ENCODE results near the gene NME9.

The NME9 gene

DNA sequence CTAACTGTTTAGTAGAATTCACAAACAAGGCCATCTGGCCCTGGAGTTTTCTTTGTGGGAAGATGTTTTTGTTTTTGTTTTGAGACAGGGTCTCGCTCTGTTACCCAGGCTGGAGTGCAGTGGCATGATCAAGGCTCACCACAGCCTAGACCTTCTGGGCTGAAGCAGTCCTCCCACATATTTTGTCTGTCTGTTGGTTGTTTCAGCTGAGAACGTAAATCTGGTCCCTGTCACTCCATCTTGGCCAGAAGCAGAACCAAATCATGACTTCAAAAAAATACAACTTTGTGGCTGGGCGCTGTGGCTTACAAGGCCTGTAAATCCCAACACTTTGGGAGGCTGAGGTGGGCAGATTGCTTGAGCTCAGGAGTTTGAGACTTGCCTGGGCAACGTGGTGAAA is 45.8 kb upstream of the NME9 start:
- Histone ChIP-seq H3K4me3 (replicated peaks; ENCODE audit: low read depth, low read length) (no peak overlapping the region), H3K27me3 (replicated peaks; ENCODE audit: control insufficient read depth, insufficient read depth, low read length) (no peaks in the 10 kb centered on the region; the same call in 1 of the 2 replicates), H3K36me3 (ENCODE audit: control insufficient read depth, insufficient read depth, low read length) (no peaks in the 10 kb centered on the region)
- DNase-seq (ENCODE audit: extremely low read depth, insufficient read length): no peak
- TF ChIP-seq CTCF (IDR thresholded peaks at IDR 0.05; ENCODE audit: insufficient read depth, low read length, poor library complexity, severe bottlenecking): no peak

- TF ChIP-seq CTCF (IDR thresholded peaks at IDR 0.05; ENCODE audit: insufficient read depth, low read length, poor library complexity, severe bottlenecking): no peak
- no peak for DNase-seq (ENCODE audit: extremely low read depth, insufficient read length)
- H3K27me3 ChIP-seq (replicated peaks; ENCODE audit: control insufficient read depth, insufficient read depth, low read length): no peaks in the 10 kb centered on the region; the same call in 1 of the 2 replicates
- H3K36me3 ChIP-seq (ENCODE audit: control insufficient read depth, insufficient read depth, low read length): no peaks in the 10 kb centered on the region
- H3K4me3 ChIP-seq (replicated peaks; ENCODE audit: low read depth, low read length): no peak overlapping the region
Measured at GRCh38 chr3:138374573-138375134, 45.0 kb upstream of the NME9 start.

DNA sequence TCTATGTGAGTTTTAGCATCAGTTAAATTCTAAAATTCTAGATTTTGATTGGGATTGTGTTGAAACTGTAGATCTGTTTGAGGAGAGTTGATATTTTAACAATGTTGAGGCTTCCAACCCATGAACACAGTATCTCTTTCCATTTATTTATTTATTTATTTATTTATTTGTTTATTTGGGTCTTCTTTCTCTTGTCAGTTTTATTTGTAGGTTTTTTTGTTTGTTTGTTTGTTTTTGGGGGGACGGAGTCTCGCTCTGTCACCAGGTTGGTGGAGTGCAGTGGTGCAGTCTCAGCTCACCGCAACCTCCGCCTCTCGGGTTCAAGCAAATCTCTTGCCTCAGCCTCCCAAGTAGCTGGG is 44.1 kb upstream of the NME9 start:
- TF ChIP-seq CTCF (IDR thresholded peaks at IDR 0.05; ENCODE audit: insufficient read depth, low read length, poor library complexity, severe bottlenecking): no peak
- H3K36me3 ChIP-seq (ENCODE audit: control insufficient read depth, insufficient read depth, low read length): no peaks in the 10 kb centered on the region
- H3K4me3 ChIP-seq (replicated peaks; ENCODE audit: low read depth, low read length): no peak overlapping the region
- no peak for DNase-seq (ENCODE audit: extremely low read depth, insufficient read length)
- peaks cover 4% of the 10 kb centered on the region; the same call in 1 of the 2 replicates for H3K27me3 ChIP-seq (replicated peaks; ENCODE audit: control insufficient read depth, insufficient read depth, low read length)

DNA sequence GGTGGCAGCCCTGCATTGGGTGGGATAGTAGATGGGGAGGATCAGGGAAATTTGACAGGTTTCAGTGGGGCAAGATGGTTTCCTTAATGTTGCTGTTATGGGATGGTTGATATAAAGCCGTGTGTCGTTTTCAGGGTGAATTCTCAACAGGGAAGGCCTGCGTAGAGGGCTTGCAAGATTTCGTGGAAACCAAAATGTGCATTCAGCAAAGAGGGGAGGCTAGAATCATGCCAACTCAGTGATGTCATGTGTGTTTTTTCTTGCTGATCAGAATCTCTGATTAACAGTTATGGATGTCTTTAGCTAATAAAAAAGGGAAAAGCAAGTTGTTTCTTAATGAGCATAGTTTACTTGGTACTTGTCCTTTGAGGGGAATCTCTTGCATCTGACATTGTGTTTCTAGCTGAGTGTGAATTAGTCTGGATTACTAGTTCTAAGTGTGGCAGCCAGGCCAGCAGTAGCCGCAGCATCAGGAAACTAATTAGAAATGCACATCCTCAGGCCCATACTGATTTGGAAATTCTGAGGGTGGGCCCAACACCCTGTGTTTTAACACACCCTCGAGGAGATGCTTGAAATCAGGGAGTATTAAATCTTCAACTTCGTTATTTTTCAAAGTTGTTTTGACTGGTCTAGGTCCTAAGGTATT is 43.6 kb upstream of the NME9 start:
- Histone ChIP-seq H3K4me3 (replicated peaks; ENCODE audit: low read depth, low read length) (no peak overlapping the region), H3K36me3 (ENCODE audit: control insufficient read depth, insufficient read depth, low read length) (no peaks in the 10 kb centered on the region), H3K27me3 (replicated peaks; ENCODE audit: control insufficient read depth, insufficient read depth, low read length) (peaks cover 4% of the 10 kb centered on the region; the same call in 1 of the 2 replicates)
- TF ChIP-seq CTCF (IDR thresholded peaks at IDR 0.05; ENCODE audit: insufficient read depth, low read length, poor library complexity, severe bottlenecking): no peak
- no peak for DNase-seq (ENCODE audit: extremely low read depth, insufficient read length)

- Histone ChIP-seq H3K4me3 (replicated peaks; ENCODE audit: low read depth, low read length) (0 out of 2 replicates have a peak overlapping the region, but pooled peaks have one; percentile 13), H3K27me3 (replicated peaks; ENCODE audit: control insufficient read depth, insufficient read depth, low read length) (peaks cover 6% of the 10 kb centered on the region; the same call in 1 of the 2 replicates), H3K36me3 (ENCODE audit: control insufficient read depth, insufficient read depth, low read length) (no peaks in the 10 kb centered on the region)
- TF ChIP-seq CTCF (IDR thresholded peaks at IDR 0.05; ENCODE audit: insufficient read depth, low read length, poor library complexity, severe bottlenecking): no peak
- peak; percentile 45 for DNase-seq (ENCODE audit: extremely low read depth, insufficient read length)
Measured at GRCh38 chr3:138371070-138371965, 41.7 kb upstream of the NME9 start.
